Heart left ventricle (tissue), 16 donors: ENCODE measurements around the gene UCN3. TPM values are rescaled to one million over a fixed set of nuclear protein-coding genes. Genes with fewer than 3 reads are reported as not detected.

ENCODE experiments used
- ATAC-seq, 4 donors: fragments of 200-7000 bp; cut with Tn5 transposase; one replicate each; pipeline ENCODE4 v1.9.1; 2020 to 2022; ENCODE audit warnings: moderate library complexity in 4 of 4, mild to moderate bottlenecking in 3 of 4, moderate number of reproducible peaks in 1 of 4
- DNase-seq, 5 donors: peaks; one replicate each; pipeline ENCODE4 v3.0.0-alpha.2; 2020
- H3K27ac ChIP-seq, 12 donors: fragments of 200-600 bp; sonication (generic) in 4 of 12; one replicate each; pipeline versions ENCODE4 v1.5.0 to v1.8.0; 2016 to 2022; ENCODE audit warnings: mild to moderate bottlenecking in 2 of 12
- H3K27me3 ChIP-seq, 9 donors: fragments of 200-600 bp; sonication (generic) in 2 of 9; one replicate each; pipeline versions ENCODE4 v1.5.1 to v1.8.0; 2016 to 2022; ENCODE audit warnings: mild to moderate bottlenecking in 3 of 9
- H3K36me3 ChIP-seq, 9 donors: fragments of 200-600 bp; sonication (generic) in 2 of 9; one replicate each; pipeline versions ENCODE4 v1.5.0 to v1.8.0; 2018 to 2022; ENCODE audit warnings: mild to moderate bottlenecking in 2 of 9
- H3K4me1 ChIP-seq, 12 donors: fragments of 200-600 bp; sonication (generic) in 4 of 12; one replicate each; pipeline versions ENCODE4 v1.5.0 to v1.8.0; 2016 to 2022; ENCODE audit warnings: mild to moderate bottlenecking in 3 of 12
- H3K4me3 ChIP-seq, 12 donors: fragments of 200-600 bp; sonication (generic) in 4 of 12; one replicate each; pipeline versions ENCODE4 v1.5.0 to v1.8.0; 2017 to 2022; ENCODE audit warnings: mild to moderate bottlenecking in 9 of 12, moderate library complexity in 4 of 12
- H3K9me3 ChIP-seq, 12 donors: fragments of 200-600 bp; sonication (generic) in 4 of 12; one replicate each; pipeline versions ENCODE4 v1.5.0 to v1.8.0; 2016 to 2022; ENCODE audit warnings: mild to moderate bottlenecking in 1 of 12
- CTCF ChIP-seq, 12 donors: fragments of 200-600 bp; sonication (generic) in 4 of 12; IDR thresholded peaks; one replicate each; pipeline versions ENCODE4 v1.5.0 to v1.8.0; 2018 to 2022; ENCODE audit warnings: antibody characterized with exemption in 12 of 12, mild to moderate bottlenecking in 5 of 12
- POLR2A ChIP-seq, 2 donors: fragments of 450-650 bp; IDR thresholded peaks; one replicate each; pipeline ENCODE4 v1.6.1; 2017; ENCODE audit warnings: antibody characterized with exemption in 2 of 2, mild to moderate bottlenecking in 2 of 2, moderate library complexity in 2 of 2
- WGBS, 4 donors: extraction: QIAGEN DNeasy Blood & Tissue Kit in 2 of 4; methylation state at CpG; one replicate each; pipeline versions ENCODE4 v1.1.5 to v1.1.7; 2013 to 2018; 5-methylcytosine and 5-hydroxymethylcytosine counted together
- intact Hi-C, 10 donors: fragments of 100-400 bp; cut with DNase I; formaldehyde crosslinking; loops; one replicate each; pipeline versions ENCODE4 v1.11.1 to v1.14.2; 2022
- polyA plus RNA-seq, 2 donors: library from polyadenylated mRNA; stranded (reverse); fragments of 200-250 nt; gene quantifications; one replicate each; pipeline ENCODE4 v1.2.3, GENCODE V29; 2013
- total RNA-seq, 9 donors: library from RNA; depleted of rRNA in 2 of 9; stranded (reverse); fragments of >200 nt in 2 of 9; fragmentation: NEBNext Ultra II Directional in 3 of 9; extraction: Animal tissue kit (Norgen Biotek cat#: 25700) in 3 of 9; gene quantifications; one replicate each; pipeline versions ENCODE4 v1.1.0 to v1.2.4, GENCODE V29; 2016 to 2023
- donor health status: ischemic (EF 13 %, LVEDD 7.1; RV severe dilation, severe dysfunction).
- donor health status: healthy with polysubstance abuse.
- donor health status: DM: no; HTN: yes; CAD: no.
- donor health status: DM: no; HTN: no; CAD: no.
- donor health status: ischemic (EF 25% LVEDD 6.9; RV normal size, moderate dysfunction).
- donor health status: ischemic (EF 25% LVEDD 5.7; RV mildly dilated, moderate dysfunction).
- donor health status: healthy.
- donor health status: DM: yes; HTN: yes; CAD: no.
- donor health status: ischemic (EF 35%, LVEDD 5.7; RV mildly dilated, moderate dysfunction).
- donor health status: nonischemic (EF 11% LVEDD 7.7; RV severe dilation, severe dysfunction).
- donor health status: DM: yes; HTN: yes; CAD: no.
- donor health status: PGD.
- donor health status: ischemic (EF 29% LVEDD 5.4; RV normal size, mild dysfunction).
- donor health status: nonischemic (EF 23%, LVEDD 6.1; RV moderate dilation, normal function).

The UCN3 gene
- total and polyA plus RNA-seq, 11 donors, result not detected

GRCh38 chr10:5399332-5399731 lies 34.6 kb downstream of the UCN3 start:
- Histone ChIP-seq H3K36me3 (no peaks in the 10 kb centered on the region), H3K4me3 (no peak overlapping the region), H3K27me3 (no peaks in the 10 kb centered on the region), H3K4me1 (no peaks in the 10 kb centered on the region), H3K27ac (no peak overlapping the region), H3K9me3 (no peaks in the 10 kb centered on the region)
- DNase-seq, result no peak
- ATAC-seq, result no peak
- intact Hi-C loops, result no loop called here
- WGBS, 4 donors, result 68 to 87% (median 74%) methylated on average over 6 of the region's 6 CpGs
- no peak for TF ChIP-seq CTCF (IDR thresholded peaks at IDR 0.05)
- TF ChIP-seq POLR2A (IDR thresholded peaks at IDR 0.05), result no peak

- Histone ChIP-seq H3K4me1 (peaks cover 0 to 5% (median 0%) of the 10 kb centered on the region in 12 donors), H3K36me3 (no peaks in the 10 kb centered on the region), H3K9me3 (no peaks in the 10 kb centered on the region), H3K27me3 (no peaks in the 10 kb centered on the region), H3K27ac (no peak overlapping the region), H3K4me3 (no peak overlapping the region)
- no peak for TF ChIP-seq POLR2A (IDR thresholded peaks at IDR 0.05)
- no peak for TF ChIP-seq CTCF (IDR thresholded peaks at IDR 0.05)
- 79 to 80% (median 80%) methylated on average over 9 of the region's 9 CpGs for WGBS, 4 donors
- no peak for ATAC-seq
- intact Hi-C loops, result no loop called here
- no peak for DNase-seq
Observed at GRCh38 chr10:5400468-5401240, 35.9 kb downstream of the UCN3 start.

GRCh38 chr10:5402798-5403197 lies 38.0 kb downstream of the UCN3 start:
- Histone ChIP-seq H3K27me3 (no peaks in the 10 kb centered on the region), H3K4me3 (no peak overlapping the region), H3K36me3 (no peaks in the 10 kb centered on the region), H3K4me1 (peaks cover 0 to 5% (median 0%) of the 10 kb centered on the region in 12 donors), H3K27ac (no peak overlapping the region), H3K9me3 (no peaks in the 10 kb centered on the region)
- TF ChIP-seq POLR2A (IDR thresholded peaks at IDR 0.05) (no peak), CTCF (IDR thresholded peaks at IDR 0.05) (no peak)
- DNase-seq, result no peak
- intact Hi-C loops, result no loop called here
- WGBS, 4 donors, result 83 to 93% (median 91%) methylated on average over 3 of the region's 3 CpGs
- ATAC-seq, result no peak

- ATAC-seq (peak in 3 of 4 donors; percentile 71 to 89 (median 80)), DNase-seq (peak in 2 of 5 donors; percentile 16 to 32)
- WGBS, 4 donors, result 56 to 62% (median 60%) methylated on average over 8 of the region's 8 CpGs
- Histone ChIP-seq H3K9me3 (no peaks in the 10 kb centered on the region), H3K4me1 (peaks cover 0 to 5% (median 0%) of the 10 kb centered on the region in 12 donors), H3K27ac (peak within 1 kb of the TSS in 8 of 12 donors; percentile 10 to 75 (median 35)), H3K4me3 (peak within 1 kb of the TSS in 5 of 12 donors; percentile 8 to 38 (median 22)), H3K27me3 (peaks cover 0 to 2% (median 0%) of the 10 kb centered on the region in 9 donors), H3K36me3 (no peaks in the 10 kb centered on the region)
- TF ChIP-seq CTCF (IDR thresholded peaks at IDR 0.05) (no peak), POLR2A (IDR thresholded peaks at IDR 0.05) (peak in 1 of 2 donors; percentile 24)
- intact Hi-C loops, result no loop called here
Observed at GRCh38 chr10:5404208-5405041, 39.7 kb downstream of the UCN3 start, which contains the start of gene TUBAL3. Gene TUBAL3, minus strand, starts transcription at chr10:5404828. Its CDS starts 36 bp downstream, at chr10:5404792.
